GM19043 (cell line): Measurements from ENCODE around the gene MARCHF10.
A peak's percentile ranks its signal among the peaks of the same experiment; 100 is the strongest.

Experiments
- ATAC-seq: cut with Tn5 transposase; IDR thresholded peaks from one replicate; pipeline ENCODE4 v1.9.1; 2021; ENCODE audit warnings: low read depth; ENCODE audit not compliant: unreplicated experiment

The MARCHF10 gene

GRCh38 chr17:62665599-62665998 is 142.5 kb downstream of the MARCHF10 start:
- no peak for ATAC-seq

GRCh38 chr17:62664336-62665120 is 143.6 kb downstream of the MARCHF10 start:
- no peak for ATAC-seq

- ATAC-seq = no peak
Observed at GRCh38 chr17:62663304-62663703, 144.8 kb downstream of the MARCHF10 start.

- no peak for ATAC-seq
Observed at GRCh38 chr17:62662855-62663254, 145.3 kb downstream of the MARCHF10 start.

GRCh38 chr17:62661337-62661736 is 146.8 kb downstream of the MARCHF10 start:
- no peak for ATAC-seq

GRCh38 chr17:62660629-62661118 is 147.4 kb downstream of the MARCHF10 start:
- ATAC-seq = no peak

- no peak for ATAC-seq
Observed at GRCh38 chr17:62658136-62658920, 149.8 kb downstream of the MARCHF10 start.

- no peak for ATAC-seq
Observed at GRCh38 chr17:62657690-62658089, 150.4 kb downstream of the MARCHF10 start.

GRCh38 chr17:62657145-62657665 is 150.9 kb downstream of the MARCHF10 start:
- ATAC-seq = no peak

- no peak for ATAC-seq
Observed at GRCh38 chr17:62656446-62656845, 151.7 kb downstream of the MARCHF10 start.

GRCh38 chr17:62655656-62656055 is 152.5 kb downstream of the MARCHF10 start:
- ATAC-seq = no peak

GRCh38 chr17:62653826-62654761 is 154.0 kb downstream of the MARCHF10 start:
- ATAC-seq = no peak

- ATAC-seq = peak; percentile 81
Observed at GRCh38 chr17:62653002-62653825, 154.9 kb downstream of the MARCHF10 start.

GRCh38 chr17:62652251-62653001 is 155.7 kb downstream of the MARCHF10 start:
- no peak for ATAC-seq
